ENCODE results near the gene XYLB.

DNA sequence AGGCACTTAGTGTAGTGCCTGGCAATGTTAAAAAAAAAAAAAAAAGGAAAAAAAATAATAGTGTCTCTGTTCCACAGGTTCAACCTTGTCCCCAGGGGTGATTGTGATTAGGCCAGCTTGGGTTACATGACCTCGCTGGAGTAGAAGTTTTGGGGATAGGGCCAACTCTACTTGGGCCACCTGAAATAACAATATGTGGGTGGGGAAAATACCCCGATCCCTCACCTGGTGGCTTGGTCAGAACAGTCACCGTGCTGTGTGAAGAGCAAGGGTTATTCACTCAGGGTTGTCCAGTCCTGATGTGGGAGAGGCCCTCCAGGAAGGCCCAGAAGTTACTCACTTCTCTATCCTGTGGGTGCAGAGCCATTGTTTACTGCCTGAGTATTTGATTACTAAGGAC, 19.5 kb downstream of the XYLB start:
- TF ChIP-seq, protein P1, sequence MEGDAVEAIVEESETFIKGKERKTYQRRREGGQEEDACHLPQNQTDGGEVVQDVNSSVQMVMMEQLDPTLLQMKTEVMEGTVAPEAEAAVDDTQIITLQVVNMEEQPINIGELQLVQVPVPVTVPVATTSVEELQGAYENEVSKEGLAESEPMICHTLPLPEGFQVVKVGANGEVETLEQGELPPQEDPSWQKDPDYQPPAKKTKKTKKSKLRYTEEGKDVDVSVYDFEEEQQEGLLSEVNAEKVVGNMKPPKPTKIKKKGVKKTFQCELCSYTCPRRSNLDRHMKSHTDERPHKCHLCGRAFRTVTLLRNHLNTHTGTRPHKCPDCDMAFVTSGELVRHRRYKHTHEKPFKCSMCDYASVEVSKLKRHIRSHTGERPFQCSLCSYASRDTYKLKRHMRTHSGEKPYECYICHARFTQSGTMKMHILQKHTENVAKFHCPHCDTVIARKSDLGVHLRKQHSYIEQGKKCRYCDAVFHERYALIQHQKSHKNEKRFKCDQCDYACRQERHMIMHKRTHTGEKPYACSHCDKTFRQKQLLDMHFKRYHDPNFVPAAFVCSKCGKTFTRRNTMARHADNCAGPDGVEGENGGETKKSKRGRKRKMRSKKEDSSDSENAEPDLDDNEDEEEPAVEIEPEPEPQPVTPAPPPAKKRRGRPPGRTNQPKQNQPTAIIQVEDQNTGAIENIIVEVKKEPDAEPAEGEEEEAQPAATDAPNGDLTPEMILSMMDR (IDR thresholded peaks at IDR 0.05): no peak
- TF ChIP-seq EP300 (IDR thresholded peaks at IDR 0.05) (no peak), POLR2A (IDR thresholded peaks at IDR 0.05) (no peak), POLR2AphosphoS5 (IDR thresholded peaks at IDR 0.05) (no peak)

Measured in upper lobe of left lung (tissue), 4 donors.